Measurements from ENCODE around the gene HTR1B. TPM values are rescaled to one million over a fixed set of nuclear protein-coding genes. Genes with fewer than 3 reads are reported as not detected.

The HTR1B gene
- total RNA-seq, 1 donor from 2014 or later, result 12.0 TPM

GRCh38 chr6:77487808-77488425 lies 24.6 kb upstream of the HTR1B start:
- Histone ChIP-seq H3K4me3 (no peak overlapping the region), H3K4me1 (no peaks in the 10 kb centered on the region), H3K27me3 (no peaks in the 10 kb centered on the region), H3K36me3 (no peaks in the 10 kb centered on the region), H3K9me3 (no peaks in the 10 kb centered on the region), H3K27ac (no peak overlapping the region)
- no peak for TF ChIP-seq CTCF (IDR thresholded peaks at IDR 0.05)
- intact Hi-C loops (cut with DNase I), result no loop called here
- no peak for DNase-seq (ENCODE audit: low spot score in 2 of 2)

- no peak overlapping the region for H3K4me3 ChIP-seq
- intact Hi-C loops (cut with DNase I), result no loop called here
- TF ChIP-seq CTCF (IDR thresholded peaks at IDR 0.05), result no peak
- no peak overlapping the region for H3K27ac ChIP-seq
- H3K36me3 ChIP-seq, result no peaks in the 10 kb centered on the region
- DNase-seq (ENCODE audit: low spot score in 2 of 2), result no peak
- H3K4me1 ChIP-seq, result no peaks in the 10 kb centered on the region
- no peaks in the 10 kb centered on the region for H3K9me3 ChIP-seq
- H3K27me3 ChIP-seq, result no peaks in the 10 kb centered on the region
Measured at GRCh38 chr6:77482981-77483380, 19.7 kb upstream of the HTR1B start.

GRCh38 chr6:77474973-77475372 lies 11.7 kb upstream of the HTR1B start:
- no peaks in the 10 kb centered on the region for H3K4me1 ChIP-seq
- no peaks in the 10 kb centered on the region for H3K9me3 ChIP-seq
- no peak for TF ChIP-seq CTCF (IDR thresholded peaks at IDR 0.05)
- H3K36me3 ChIP-seq, result no peaks in the 10 kb centered on the region
- H3K27ac ChIP-seq, result no peak overlapping the region
- H3K4me3 ChIP-seq, result no peak overlapping the region
- H3K27me3 ChIP-seq, result no peaks in the 10 kb centered on the region
- no peak for DNase-seq (ENCODE audit: low spot score in 2 of 2)
- intact Hi-C loops (cut with DNase I), result no loop called here

GRCh38 chr6:77474286-77474956 lies 11.1 kb upstream of the HTR1B start:
- DNase-seq (ENCODE audit: low spot score in 2 of 2), result no peak
- intact Hi-C loops (cut with DNase I), result no loop called here
- Histone ChIP-seq H3K36me3 (no peaks in the 10 kb centered on the region), H3K27ac (no peak overlapping the region), H3K4me3 (no peak overlapping the region), H3K27me3 (no peaks in the 10 kb centered on the region), H3K4me1 (no peaks in the 10 kb centered on the region), H3K9me3 (no peaks in the 10 kb centered on the region)
- no peak for TF ChIP-seq CTCF (IDR thresholded peaks at IDR 0.05)

GRCh38 chr6:77470983-77471382 lies 7.7 kb upstream of the HTR1B start:
- no peak for DNase-seq (ENCODE audit: low spot score in 2 of 2)
- Histone ChIP-seq H3K27me3 (no peaks in the 10 kb centered on the region), H3K4me1 (peaks cover 0 to 4% of the 10 kb centered on the region in 2 donors), H3K9me3 (no peaks in the 10 kb centered on the region), H3K27ac (no peak overlapping the region), H3K36me3 (no peaks in the 10 kb centered on the region), H3K4me3 (no peak overlapping the region)
- intact Hi-C loops (cut with DNase I), result no loop called here
- no peak for TF ChIP-seq CTCF (IDR thresholded peaks at IDR 0.05)

All from ascending aorta (tissue), 2 donors.